Heart left ventricle (tissue), 13 donors: Measurements from ENCODE around the gene ABCC8.

Source experiments
- POLR2A ChIP-seq, 2 donors: fragments of 450-650 bp; IDR thresholded peaks; one replicate each; pipeline ENCODE4 v1.6.1; 2017; ENCODE audit warnings: antibody characterized with exemption in 2 of 2, mild to moderate bottlenecking in 2 of 2, moderate library complexity in 2 of 2
- TF ChIP-seq, protein P1 (sequence below), 12 donors: fragments of 200-600 bp; sonication (generic) in 4 of 12; IDR thresholded peaks; one replicate each; pipeline versions ENCODE4 v1.5.0 to v1.8.0; 2018 to 2022; ENCODE audit warnings: antibody characterized with exemption in 12 of 12, mild to moderate bottlenecking in 5 of 12
- donor health status: ischemic (EF 13 %, LVEDD 7.1; RV severe dilation, severe dysfunction).
- donor health status: DM: no; HTN: yes; CAD: no.
- donor health status: DM: no; HTN: no; CAD: no.
- donor health status: ischemic (EF 25% LVEDD 6.9; RV normal size, moderate dysfunction).
- donor health status: ischemic (EF 25% LVEDD 5.7; RV mildly dilated, moderate dysfunction).
- donor health status: ischemic (EF 35%, LVEDD 5.7; RV mildly dilated, moderate dysfunction).
- donor health status: nonischemic (EF 11% LVEDD 7.7; RV severe dilation, severe dysfunction).
- donor health status: DM: yes; HTN: yes; CAD: no.
- donor health status: PGD.
- donor health status: ischemic (EF 29% LVEDD 5.4; RV normal size, mild dysfunction).
- donor health status: nonischemic (EF 23%, LVEDD 6.1; RV moderate dilation, normal function).

GRCh38 chr11:17389957-17390649 is 86.5 kb downstream of the ABCC8 start:
- TF ChIP-seq, protein P1, sequence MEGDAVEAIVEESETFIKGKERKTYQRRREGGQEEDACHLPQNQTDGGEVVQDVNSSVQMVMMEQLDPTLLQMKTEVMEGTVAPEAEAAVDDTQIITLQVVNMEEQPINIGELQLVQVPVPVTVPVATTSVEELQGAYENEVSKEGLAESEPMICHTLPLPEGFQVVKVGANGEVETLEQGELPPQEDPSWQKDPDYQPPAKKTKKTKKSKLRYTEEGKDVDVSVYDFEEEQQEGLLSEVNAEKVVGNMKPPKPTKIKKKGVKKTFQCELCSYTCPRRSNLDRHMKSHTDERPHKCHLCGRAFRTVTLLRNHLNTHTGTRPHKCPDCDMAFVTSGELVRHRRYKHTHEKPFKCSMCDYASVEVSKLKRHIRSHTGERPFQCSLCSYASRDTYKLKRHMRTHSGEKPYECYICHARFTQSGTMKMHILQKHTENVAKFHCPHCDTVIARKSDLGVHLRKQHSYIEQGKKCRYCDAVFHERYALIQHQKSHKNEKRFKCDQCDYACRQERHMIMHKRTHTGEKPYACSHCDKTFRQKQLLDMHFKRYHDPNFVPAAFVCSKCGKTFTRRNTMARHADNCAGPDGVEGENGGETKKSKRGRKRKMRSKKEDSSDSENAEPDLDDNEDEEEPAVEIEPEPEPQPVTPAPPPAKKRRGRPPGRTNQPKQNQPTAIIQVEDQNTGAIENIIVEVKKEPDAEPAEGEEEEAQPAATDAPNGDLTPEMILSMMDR (IDR thresholded peaks at IDR 0.05): no peak
- TF ChIP-seq POLR2A (IDR thresholded peaks at IDR 0.05): no peak
